Activated T-cell treated with anti-CD3 and anti-CD28 coated beads, Interleukin-2, amount 50 U/mL, for 1 hour (primary cell): Measurements from ENCODE around the gene RHOU.
"Not testable (repeated sequence)": the region's sequence is repeated elsewhere in the genome, so short reads cannot be mapped to it uniquely, and the experiment has no call there.

ENCODE experiments used
- DNase-seq: peaks from one replicate; pipeline ENCODE4 v3.0.0-alpha.2; 2020

The RHOU gene

DNA sequence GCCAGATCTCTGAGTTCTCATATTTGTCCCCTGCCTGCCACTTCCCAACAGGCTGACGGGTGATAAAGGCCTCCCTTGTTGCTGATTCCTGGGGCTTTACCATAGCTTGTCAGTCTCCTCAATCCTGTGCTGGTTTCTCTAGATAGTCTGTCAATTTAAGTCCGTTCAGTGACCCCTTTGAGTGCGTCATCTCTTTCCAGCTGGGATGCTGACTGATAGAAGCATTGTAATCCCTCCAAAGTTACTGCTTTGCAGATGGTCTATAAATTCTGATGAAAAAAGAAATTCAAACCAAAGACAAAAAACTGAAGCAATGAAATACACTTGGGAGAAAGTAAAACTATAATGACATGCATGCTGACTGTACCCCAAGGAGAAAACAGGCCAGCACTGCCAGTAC is 28.3 kb downstream of the RHOU start:
- DNase-seq, result no peak

DNA sequence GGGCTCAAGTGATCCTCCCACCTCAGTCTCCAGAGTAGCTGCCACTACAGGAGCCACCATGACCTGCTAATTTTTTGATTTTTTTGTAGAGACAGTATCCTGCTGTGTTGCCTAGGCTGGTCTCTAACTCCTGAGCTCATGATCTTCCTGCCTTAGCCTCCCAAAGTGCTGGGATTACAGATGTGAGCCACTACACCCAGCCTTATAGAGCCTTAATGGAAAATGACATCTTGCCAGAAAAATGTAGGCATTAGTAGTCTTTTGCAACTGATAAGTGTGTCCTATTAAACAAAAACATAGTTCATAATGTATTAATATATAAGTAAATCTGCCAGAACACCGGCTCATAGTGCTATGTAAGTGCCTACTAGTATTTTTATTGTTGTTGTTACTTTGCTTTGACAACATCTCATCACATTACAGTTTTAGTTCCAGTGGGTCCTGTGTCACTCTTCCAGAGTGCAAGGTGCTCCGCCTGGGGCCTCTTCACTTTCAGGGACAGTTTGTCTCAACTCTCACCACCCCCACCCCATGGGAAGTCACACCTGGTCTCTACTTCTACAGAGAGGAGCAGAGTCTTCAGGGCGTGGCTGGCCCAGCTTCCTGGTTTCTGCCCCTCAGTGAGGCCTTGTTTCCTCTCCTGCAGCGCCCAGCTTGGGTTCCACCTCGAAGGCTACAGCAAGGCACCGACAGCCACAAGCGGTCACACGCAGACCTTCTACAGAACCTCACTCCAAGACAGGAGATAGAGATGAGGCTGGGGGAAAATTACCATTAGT is 30.1 kb downstream of the RHOU start:
- no peak for DNase-seq

DNA sequence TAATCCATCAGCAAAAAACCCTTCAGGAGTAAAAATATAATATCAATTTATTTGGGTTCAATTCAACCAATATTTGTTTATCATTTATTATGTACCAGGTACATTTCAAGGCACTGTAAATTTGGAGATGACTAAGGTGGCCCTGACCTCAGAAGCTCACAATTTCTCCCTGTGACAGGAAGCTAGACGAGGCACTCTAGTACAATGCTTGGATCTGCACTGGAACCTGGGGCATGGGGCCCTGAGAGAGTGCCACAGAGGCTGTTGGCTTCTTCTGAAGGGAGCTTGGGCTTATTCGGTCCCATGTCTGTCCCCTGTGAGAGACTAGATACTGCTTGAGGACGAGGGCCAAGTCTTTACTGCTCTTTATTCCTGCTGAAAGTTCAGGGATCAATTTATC is 31.5 kb downstream of the RHOU start:
- no peak for DNase-seq

DNA sequence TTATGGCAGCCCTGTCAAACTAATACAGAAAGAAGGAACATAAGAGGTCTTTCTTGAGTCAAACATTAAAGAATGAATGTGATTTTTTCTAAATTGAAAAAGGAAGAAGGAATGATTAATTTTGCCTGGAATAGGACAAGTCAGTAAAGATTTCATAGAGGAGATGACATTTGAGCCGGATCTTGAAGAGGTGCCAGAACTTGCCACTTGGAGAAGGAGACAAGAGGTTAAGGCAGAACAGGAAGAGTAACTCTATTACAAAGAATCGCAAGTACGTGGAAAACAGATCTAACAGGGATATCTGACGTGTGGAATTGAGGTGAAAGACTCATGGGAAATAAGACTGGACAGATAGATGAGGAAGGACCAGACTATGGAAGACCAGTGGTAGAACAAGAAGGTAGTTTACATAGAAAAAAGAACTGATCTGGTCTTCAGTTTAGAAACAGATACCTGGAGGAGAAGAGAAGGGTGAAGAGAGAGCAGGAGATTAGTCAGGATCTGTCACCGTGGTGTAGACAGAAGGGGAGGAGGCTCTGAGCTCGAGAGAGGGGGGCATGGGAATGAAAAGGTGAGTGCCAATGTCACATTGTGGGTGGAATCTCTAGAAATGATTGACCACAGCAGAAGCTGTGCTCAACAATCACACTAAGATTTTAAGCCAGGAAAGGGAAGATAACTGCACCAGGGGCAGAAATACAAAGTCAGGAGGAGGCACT is 32.5 kb downstream of the RHOU start:
- no peak for DNase-seq

DNA sequence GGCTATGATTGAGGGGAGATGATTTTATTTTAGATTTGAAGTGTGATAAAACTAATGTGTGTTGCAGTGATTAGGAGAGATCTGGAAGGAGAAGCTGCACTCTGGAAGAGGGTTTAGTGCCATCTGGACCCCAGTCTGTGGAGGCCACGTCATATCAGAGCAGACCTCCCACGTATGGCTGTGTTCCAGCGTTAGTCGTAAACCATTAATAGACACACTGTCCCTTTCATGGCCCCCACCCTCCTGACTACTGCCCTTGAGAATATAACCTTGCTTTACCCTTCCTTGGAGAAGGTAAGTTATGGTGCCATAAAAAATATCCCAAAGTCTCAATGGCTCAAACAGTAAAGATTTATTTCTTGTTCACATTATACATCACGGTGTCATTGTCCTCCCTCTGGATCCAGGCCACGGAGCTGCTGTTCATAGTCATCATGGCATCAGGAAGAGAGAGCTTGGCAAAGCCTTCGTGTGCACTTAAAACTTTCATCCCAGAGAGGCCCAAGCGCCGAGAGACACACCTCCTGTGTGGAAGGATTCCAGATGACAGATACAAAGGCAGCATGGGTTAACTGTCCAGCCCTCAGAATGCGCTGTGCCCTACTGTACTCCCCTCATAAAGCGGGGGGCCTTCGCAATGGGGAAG is 33.2 kb downstream of the RHOU start:
- DNase-seq, result no peak

- no peak for DNase-seq
Measured at GRCh38 chr1:228770779-228771223, 35.5 kb downstream of the RHOU start.

- no peak for DNase-seq
Measured at GRCh38 chr1:228772516-228773212, 37.4 kb downstream of the RHOU start.

DNA sequence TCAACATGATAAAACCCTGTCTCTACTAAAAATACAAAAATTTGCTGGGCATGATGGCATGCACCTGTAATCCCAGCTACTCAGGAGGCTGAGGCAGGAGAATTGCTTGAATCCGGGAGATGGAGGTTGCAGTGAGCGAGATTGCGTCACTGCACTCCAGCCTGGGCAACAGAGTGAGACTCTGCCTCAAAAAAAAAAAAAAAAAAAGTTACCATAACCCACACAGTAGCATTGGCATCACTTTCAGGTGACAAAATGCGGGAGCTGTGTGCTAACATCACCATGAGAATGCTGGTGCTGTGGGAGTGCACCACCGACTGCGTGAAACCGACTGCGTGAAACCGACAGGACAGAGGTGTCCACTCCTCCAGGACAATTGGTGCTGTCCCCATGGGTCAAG is 40.7 kb downstream of the RHOU start:
- DNase-seq, result not testable (repeated sequence)

GRCh38 chr1:228776449-228776848 is 41.2 kb downstream of the RHOU start:
- no peak for DNase-seq

DNA sequence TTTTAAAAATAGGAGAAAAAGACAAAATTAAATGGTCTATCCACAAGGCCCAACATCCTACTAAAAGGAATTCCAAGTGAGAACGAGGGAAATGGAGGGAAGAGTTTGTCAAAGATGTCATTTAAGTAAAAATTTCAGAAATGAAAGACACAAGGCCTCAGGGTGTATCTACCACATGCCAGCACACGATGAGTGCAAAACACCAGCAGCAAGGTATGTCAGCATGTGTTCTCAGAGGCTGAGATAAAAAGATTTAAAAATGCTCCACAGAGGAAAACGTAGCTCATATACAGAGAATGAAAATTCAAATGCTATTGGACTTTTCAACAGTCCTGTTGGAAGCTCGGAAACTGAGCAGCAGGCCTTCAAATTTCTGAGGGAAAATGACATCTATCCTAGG is 42.0 kb downstream of the RHOU start:
- DNase-seq, result no peak

DNA sequence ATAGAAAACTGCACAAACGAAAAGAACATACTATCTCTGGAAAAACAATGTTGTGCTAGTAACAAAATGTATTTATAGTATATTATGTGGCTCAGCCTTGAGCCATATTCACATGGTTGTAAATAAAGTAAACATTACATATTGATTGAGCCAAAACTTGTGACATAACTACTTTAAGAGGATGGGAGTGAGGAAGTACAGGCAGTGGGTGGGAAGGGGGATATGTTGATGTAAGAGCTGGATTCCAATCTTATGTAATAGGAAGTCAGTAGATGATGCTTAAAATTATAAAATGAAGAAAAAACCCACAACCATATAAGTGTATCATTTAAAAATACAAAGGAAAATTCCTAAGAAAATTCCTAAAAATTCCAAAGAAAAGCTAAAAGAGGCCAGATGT is 42.7 kb downstream of the RHOU start:
- no peak for DNase-seq

GRCh38 chr1:228778466-228778865 is 43.2 kb downstream of the RHOU start:
- DNase-seq, result no peak

DNA sequence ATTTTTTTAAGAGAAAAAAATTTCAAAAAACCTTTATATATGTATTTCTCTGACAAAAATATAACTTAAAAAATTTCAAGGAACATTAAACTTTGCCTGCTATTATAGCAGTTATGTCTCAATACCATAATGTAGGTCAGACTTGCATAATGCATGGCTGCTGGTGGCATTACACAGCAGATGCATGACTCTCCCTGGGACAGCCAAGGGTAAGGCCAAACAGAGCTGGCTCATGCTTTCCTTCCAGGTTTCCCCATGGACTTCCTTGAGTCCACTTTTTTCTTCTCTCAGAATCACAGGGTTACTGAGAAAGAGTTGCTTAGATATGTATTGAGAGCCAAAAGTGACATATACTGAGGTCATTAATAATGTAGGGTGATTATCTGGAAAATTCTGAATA is 43.7 kb downstream of the RHOU start:
- no peak for DNase-seq

DNA sequence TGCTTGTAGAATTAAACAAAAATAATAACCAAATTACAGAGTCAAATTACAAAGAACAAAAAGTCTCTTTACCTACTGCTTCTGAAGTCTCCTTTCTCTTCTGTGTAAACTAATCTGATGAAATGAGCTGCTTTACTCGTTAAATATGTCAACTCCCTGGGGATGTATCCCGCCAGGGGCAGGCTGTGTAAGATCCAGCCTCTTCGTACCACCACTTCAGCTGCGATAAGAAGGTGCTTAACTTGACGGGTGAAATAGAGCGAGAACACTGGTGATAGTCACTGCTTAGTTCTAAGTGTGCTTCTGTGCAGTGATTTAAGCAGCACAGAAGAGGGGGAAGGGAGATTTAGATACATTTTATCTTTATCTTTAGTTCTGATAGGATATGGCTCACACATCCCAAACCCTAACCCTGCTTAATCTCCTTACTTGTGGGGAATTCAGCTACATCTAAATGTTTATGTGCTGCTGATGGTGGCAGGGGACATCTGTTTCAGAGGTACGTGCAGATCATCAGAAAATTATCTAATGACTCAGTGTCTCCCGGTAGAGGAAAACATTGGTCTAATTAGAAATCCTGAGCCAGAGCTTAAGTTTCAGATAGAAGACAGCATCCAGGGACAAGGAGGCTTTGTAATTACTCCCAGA is 46.0 kb downstream of the RHOU start:
- DNase-seq, result no peak

- DNase-seq, result no peak
Measured at GRCh38 chr1:228781809-228782661, 46.8 kb downstream of the RHOU start.

DNA sequence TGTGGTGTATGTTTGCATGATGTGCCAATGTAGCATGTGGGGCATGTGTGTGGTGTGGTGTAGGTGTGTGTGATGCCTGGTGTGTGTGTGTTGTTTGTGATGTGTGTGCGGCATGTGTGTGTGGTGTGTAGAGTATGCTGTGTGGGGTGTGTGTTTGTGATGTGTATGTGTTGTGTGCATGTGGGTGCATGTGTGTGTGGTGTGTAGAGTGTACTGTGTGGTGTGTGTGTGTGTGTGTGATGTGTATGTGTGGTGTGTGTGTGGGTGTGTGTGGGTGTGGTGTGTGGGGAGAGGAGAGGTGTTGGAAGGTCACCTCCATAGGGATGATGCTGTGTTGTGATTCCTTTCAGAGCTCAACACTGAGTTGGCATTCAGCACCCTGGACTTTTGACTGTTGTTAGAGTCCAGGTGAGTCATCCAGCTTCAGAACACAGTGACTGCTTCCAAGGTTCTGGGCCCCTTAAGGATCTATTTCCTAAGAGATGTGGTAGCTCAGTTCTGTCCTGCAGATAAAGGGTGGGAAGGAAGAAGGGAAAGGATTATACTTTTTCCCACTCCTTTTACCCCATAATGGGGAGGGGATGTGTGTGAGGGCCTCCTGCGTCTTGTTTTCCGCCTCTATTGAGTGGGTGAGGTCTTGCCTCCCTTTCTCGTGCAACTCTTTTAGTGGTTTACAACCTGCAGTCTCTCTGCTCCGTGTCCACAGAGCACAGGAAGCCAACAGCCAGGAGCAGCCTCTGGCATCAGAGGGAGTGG is 47.6 kb downstream of the RHOU start:
- no peak for DNase-seq

GRCh38 chr1:228783418-228784040 is 48.2 kb downstream of the RHOU start:
- no peak for DNase-seq

DNA sequence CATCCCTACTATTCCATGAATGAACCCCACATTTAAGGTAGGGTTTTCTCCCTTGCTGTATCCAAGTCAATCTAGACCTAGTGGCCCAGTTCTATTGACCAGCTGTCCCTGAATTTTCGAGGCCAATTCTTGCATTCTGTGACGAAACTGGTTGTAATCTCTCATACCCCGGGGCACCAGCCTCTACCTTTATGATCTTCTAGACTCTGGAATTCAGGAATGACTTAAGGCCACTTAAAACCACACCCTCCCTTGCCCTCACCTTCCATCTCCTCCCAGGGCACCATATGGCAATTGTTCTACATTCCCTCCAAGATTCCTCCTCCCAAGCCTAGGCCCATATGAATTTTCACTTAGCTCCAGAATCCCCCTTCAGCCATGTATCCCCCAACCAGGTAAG is 48.9 kb downstream of the RHOU start:
- no peak for DNase-seq

DNA sequence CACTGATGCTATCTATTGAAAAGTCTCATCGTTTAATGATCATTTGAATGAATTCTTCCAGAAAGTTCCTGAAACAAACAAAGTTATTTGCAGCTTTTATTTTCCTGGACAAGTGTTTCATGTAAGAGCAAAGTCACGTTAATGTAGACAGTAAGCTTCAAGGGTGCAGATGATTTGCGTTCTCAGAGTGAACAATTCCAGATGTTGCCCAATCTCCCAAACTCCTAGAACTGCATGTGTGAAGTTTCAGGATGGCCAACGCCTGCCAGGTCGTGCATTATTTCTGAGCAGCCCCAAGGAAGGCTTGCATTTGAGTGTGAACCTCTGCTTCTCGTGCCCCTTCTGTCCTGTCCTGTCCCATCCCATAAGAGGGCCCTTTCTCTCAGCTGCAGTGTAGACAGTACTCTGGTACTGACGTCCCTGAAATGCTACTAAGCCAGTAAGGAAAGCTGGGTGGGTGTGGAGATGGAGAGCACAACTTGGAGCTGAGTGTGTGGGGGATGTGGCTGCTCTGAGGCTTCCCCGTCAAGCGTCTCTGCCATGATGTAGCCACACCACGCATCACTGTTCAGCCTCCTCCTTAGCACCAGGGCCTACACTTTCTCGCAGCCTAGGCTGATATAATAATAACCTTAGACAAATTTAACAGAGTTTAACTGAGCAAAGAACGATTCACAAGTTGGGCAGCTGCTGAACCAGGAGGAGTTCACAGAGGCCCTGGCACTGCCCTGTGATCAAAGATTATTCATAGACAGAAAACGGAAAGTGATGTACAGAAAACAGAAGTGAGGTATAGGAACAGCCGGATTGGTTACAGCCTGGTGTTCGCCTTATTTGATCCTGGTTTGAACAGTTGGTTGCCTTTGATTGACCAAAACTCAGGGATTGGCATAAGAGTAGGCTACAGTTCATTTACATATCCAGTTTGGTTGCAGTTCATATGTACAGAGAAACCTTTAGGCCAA is 50.4 kb downstream of the RHOU start:
- no peak for DNase-seq
